HepG2 (cell line): ENCODE results near the gene TGFBR1. TPM values are rescaled to one million over a fixed set of nuclear protein-coding genes. Genes with fewer than 3 reads are reported as not detected.

Source experiments
- ATAC-seq: fragments of 200-7000 bp; cut with Tn5 transposase; 3 replicates; pipeline ENCODE4 v1.9.1; 2020; ENCODE audit warnings: mild to moderate bottlenecking, moderate library complexity
- BruUV-seq: library from RNA; stranded (reverse); fragments of 400-500 nt; replicated peaks from 2 replicates; lab custom pipeline; 2021; lab: Mats Ljungman, UMichigan
- CTCF ChIA-PET: fragments of 300-600 bp; formaldehyde crosslinking; extraction: SDS; loops from one replicate; lab custom pipeline; 2021; ENCODE audit warnings: low total read pairs, inconsistent platforms, low intra/inter-chr PET ratio; lab: Yijun Ruan, JAX
- POLR2A ChIA-PET: fragments of 350-600 bp; sonication (Branson Sonifier 250); formaldehyde crosslinking; loops from one replicate; lab custom pipeline; 2020; ENCODE audit warnings: antibody characterized with exemption, inconsistent platforms; lab: Yijun Ruan, JAX
- DNase-seq: peaks from one replicate; pipeline ENCODE4 v3.0.0-alpha.2; 2015; ENCODE audit warnings: low spot score
- FAIRE-seq: peaks from 3 replicates; lab custom pipeline; 2011; peaks lifted over from hg19 to GRCh38; lab: Jason Lieb, UNC
- H2AFZ ChIP-seq: one replicate; pipeline ENCODE4 v1.6.1; 2011; ENCODE audit warnings: low read length, inconsistent platforms
- H3K27ac ChIP-seq: fragments of 300-600 bp; 3 replicates; pipeline ENCODE4 v1.8.0; 2011; ENCODE audit warnings: mixed run types, mild to moderate bottlenecking, mixed read lengths, low read length, inconsistent platforms; ENCODE audit not compliant: insufficient read depth; ENCODE audit errors: extremely low read length
- H3K27me3 ChIP-seq, 2 experiments: fragments of 200-600 bp in 1 of 2; 2 replicates in 1 of 2; 3 replicates in 1 of 2; pipeline versions ENCODE4 v1.6.0 to v1.8.0; 2011; ENCODE audit warnings: low read length in 2 of 2, mild to moderate bottlenecking in 2 of 2, moderate library complexity in 2 of 2, inconsistent platforms in 1 of 2; ENCODE audit not compliant: insufficient read depth in 2 of 2, control insufficient read depth in 1 of 2
- H3K36me3 ChIP-seq, 2 experiments: fragments of 200-600 bp in 1 of 2; replicated peaks in 1 of 2; 2 replicates in 1 of 2; 3 replicates in 1 of 2; pipeline versions ENCODE4 v1.5.1 to v1.8.0; 2011; ENCODE audit warnings: low read length in 2 of 2, inconsistent platforms in 1 of 2; ENCODE audit not compliant: insufficient read depth in 2 of 2, control insufficient read depth in 1 of 2
- H3K4me1 ChIP-seq: 2 replicates; pipeline ENCODE4 v1.5.1; 2012; ENCODE audit warnings: low read length, inconsistent platforms; ENCODE audit not compliant: insufficient read depth
- H3K4me2 ChIP-seq: 2 replicates; pipeline ENCODE4 v1.6.0; 2011; ENCODE audit warnings: low read depth, low read length, inconsistent platforms
- H3K4me3 ChIP-seq, 3 experiments: fragments of 200-600 bp in 1 of 3; sonication (generic), shearing (Covaris generic) in 1 of 3; replicated peaks in 1 of 3; 2 replicates each; pipeline ENCODE4 v1.5.1; 2011 to 2016; ENCODE audit warnings: low read length in 3 of 3, inconsistent platforms in 2 of 3, low read depth in 2 of 3, mild to moderate bottlenecking in 2 of 3, control low read depth in 1 of 3, mixed read lengths in 1 of 3; ENCODE audit not compliant: insufficient read depth in 1 of 3
- H3K79me2 ChIP-seq: one replicate; pipeline ENCODE4 v1.6.1; 2011; ENCODE audit warnings: low read length, inconsistent platforms; ENCODE audit not compliant: insufficient read depth
- H3K9ac ChIP-seq: 2 replicates; pipeline ENCODE4 v1.6.0; 2011; ENCODE audit warnings: mild to moderate bottlenecking, low read depth, low read length, inconsistent platforms; ENCODE audit not compliant: insufficient read depth
- H3K9me3 ChIP-seq: 2 replicates; pipeline ENCODE4 v1.5.1; 2012; ENCODE audit warnings: mild to moderate bottlenecking, low read length
- H4K20me1 ChIP-seq: 2 replicates; pipeline ENCODE4 v1.6.0; 2011; ENCODE audit warnings: inconsistent platforms, mild to moderate bottlenecking, low read length, moderate library complexity; ENCODE audit not compliant: insufficient read depth
- ARHGAP35 ChIP-seq: sonication (generic); formaldehyde crosslinking; IDR thresholded peaks from 2 replicates; pipeline ENCODE4 v1.9.0; 2022; ENCODE audit warnings: mild to moderate bottlenecking, inconsistent platforms, moderate library complexity, missing genetic modification reagents, borderline replicate concordance
- ATF7 ChIP-seq, 2 experiments: fragments of 450-650 bp in 1 of 2; sonication (generic) in 1 of 2; formaldehyde crosslinking in 1 of 2; IDR thresholded peaks; 2 replicates each; pipeline versions ENCODE4 v1.4.0 to v1.6.1; 2016 to 2020; ENCODE audit warnings: antibody characterized with exemption in 1 of 2, mild to moderate bottlenecking in 1 of 2, missing genetic modification reagents in 1 of 2
- ESRRA ChIP-seq: sonication (generic); formaldehyde crosslinking; IDR thresholded peaks from 2 replicates; pipeline ENCODE4 v1.5.1; 2020; ENCODE audit warnings: mild to moderate bottlenecking, low read depth, missing genetic modification reagents
- ISL2 ChIP-seq: sonication (generic); formaldehyde crosslinking; IDR thresholded peaks from 2 replicates; pipeline ENCODE4 v1.5.0; 2020; ENCODE audit warnings: missing genetic modification reagents
- PAX8 ChIP-seq: sonication (generic); formaldehyde crosslinking; IDR thresholded peaks from 2 replicates; pipeline ENCODE4 v1.8.0; 2022; ENCODE audit warnings: mild to moderate bottlenecking, missing genetic modification reagents, borderline replicate concordance
- PHF21A ChIP-seq: sonication (generic); formaldehyde crosslinking; IDR thresholded peaks from 2 replicates; pipeline ENCODE4 v1.5.0; 2020; ENCODE audit warnings: mild to moderate bottlenecking, missing genetic modification reagents
- RORA ChIP-seq: sonication (generic); formaldehyde crosslinking; IDR thresholded peaks from 2 replicates; pipeline ENCODE4 v1.5.0; 2020; ENCODE audit warnings: mild to moderate bottlenecking, missing genetic modification reagents, moderate library complexity
- TSC22D2 ChIP-seq: sonication (generic); formaldehyde crosslinking; IDR thresholded peaks from 2 replicates; pipeline ENCODE4 v1.5.1; 2020; ENCODE audit warnings: missing genetic modification reagents, mild to moderate bottlenecking, borderline replicate concordance
- ZNF382 ChIP-seq: sonication (generic); formaldehyde crosslinking; IDR thresholded peaks from 2 replicates; pipeline ENCODE4 v1.5.0; 2020; ENCODE audit warnings: missing genetic modification reagents, mild to moderate bottlenecking, borderline replicate concordance
- ZNF549 ChIP-seq: sonication (generic); formaldehyde crosslinking; IDR thresholded peaks from 2 replicates; pipeline ENCODE4 v1.5.0; 2020; ENCODE audit warnings: missing genetic modification reagents
- ZSCAN25 ChIP-seq: sonication (generic); formaldehyde crosslinking; IDR thresholded peaks from 2 replicates; pipeline ENCODE4 v1.8.0; 2022; ENCODE audit warnings: mild to moderate bottlenecking, missing genetic modification reagents
- WGBS: methylation state at CpG from one replicate; pipeline ENCODE4 v1.1.6; 2017; ENCODE audit warnings: low lambda C conversion rate; 5-methylcytosine and 5-hydroxymethylcytosine counted together
- in situ Hi-C: cut with HindIII; loops from 2 replicates; pipeline ENCODE4 v1.10.0; 2017; ENCODE audit warnings: low pct_unique_long_range_greater_than_20kb; ENCODE audit not compliant: extremely low pct_ligation_motif_present
- intact Hi-C: fragments of 100-400 bp; cut with micrococcal nuclease; formaldehyde crosslinking; loops from one replicate; pipeline ENCODE4 v1.10.0; 2022; ENCODE audit not compliant: unreplicated experiment
- polyA plus RNA-seq, 8 experiments: library from polyadenylated mRNA; depleted of rRNA in 3 of 8; stranded (reverse) in 7 of 8; unstranded in 1 of 8; fragments of >200 nt; fragmentation: Illumina TruSeq in 4 of 8; extraction: Trizol in 4 of 8; gene quantifications; 2 replicates each; pipeline versions ENCODE4 v1.2.1 to v1.2.3, GENCODE V29; 2011 to 2016; ENCODE audit warnings: low read depth in 4 of 8, missing spikeins in 1 of 8, mixed read lengths in 1 of 8; ENCODE audit not compliant: insufficient read depth in 1 of 8
- total RNA-seq, 5 experiments: library from RNA; depleted of rRNA; stranded (reverse); fragments of >200 nt; fragmentation: Illumina TruSeq; extraction: Trizol; gene quantifications; 2 replicates each; pipeline ENCODE4 v1.2.3, GENCODE V29; 2016; ENCODE audit warnings: low read depth in 1 of 5
- TF ChIP-seq, protein P1 (sequence below): sonication (generic); formaldehyde crosslinking; conservative IDR thresholded peaks from 2 replicates; pipeline ENCODE4 v1.8.0; 2022; ENCODE audit warnings: low read depth, missing genetic modification reagents
- TF ChIP-seq, protein P2 (sequence below), 2 experiments: sonication (generic) in 1 of 2; formaldehyde crosslinking in 1 of 2; IDR thresholded peaks; 2 replicates each; pipeline versions ENCODE4 v1.5.1 to v1.6.1; 2011 to 2020; ENCODE audit warnings: borderline replicate concordance in 1 of 2, low read depth in 1 of 2, low read length in 1 of 2, mild to moderate bottlenecking in 1 of 2, missing genetic modification reagents in 1 of 2, moderate library complexity in 1 of 2
- TF ChIP-seq, protein P3 (sequence below): IDR thresholded peaks from 2 replicates; pipeline ENCODE4 v1.6.1; 2016; ENCODE audit warnings: mild to moderate bottlenecking
- TF ChIP-seq, protein P4 (sequence below): sonication (generic); formaldehyde crosslinking; IDR thresholded peaks from 2 replicates; pipeline ENCODE4 v1.5.1; 2020; ENCODE audit warnings: mild to moderate bottlenecking, moderate library complexity, missing genetic modification reagents
- TF ChIP-seq, protein P5 (sequence below): fragments of 450-650 bp; IDR thresholded peaks from 2 replicates; pipeline ENCODE4 v1.6.1; 2016

The TGFBR1 gene
- total and polyA plus RNA-seq, 2 of the 13 experiments (the other 11 are each of a cell fraction or from before 2014, with no cell fraction given) = 16.8 to 23.9 TPM

DNA sequence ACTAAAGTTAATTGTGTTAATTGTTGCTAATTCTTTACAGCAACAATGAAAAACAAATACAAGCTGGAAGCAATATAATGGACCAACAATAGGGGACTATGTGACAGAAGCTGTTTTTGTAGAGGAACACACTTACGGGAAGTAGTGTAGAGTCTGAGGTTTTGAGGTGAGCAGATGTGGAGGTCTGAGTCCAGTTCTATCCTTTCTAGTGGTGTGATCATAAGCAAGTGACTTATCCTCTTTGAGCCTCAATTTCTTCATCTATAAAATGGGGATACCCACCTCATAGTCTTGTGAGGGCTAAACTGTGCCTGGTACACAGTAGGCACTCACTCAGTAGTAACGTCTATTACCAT lies 88.5 kb downstream of the TGFBR1 start:
- no peak for ATAC-seq
- 5% methylated on average over 2 of the region's 2 CpGs for WGBS
- no peak overlapping the region for H2AFZ ChIP-seq
- POLR2A ChIA-PET = no interaction called here
- no peaks in the 10 kb centered on the region for H3K79me2 ChIP-seq
- intact Hi-C loops (no loop called here), in situ Hi-C loops (loop anchor here (25.0 kb wide), 1 partner anchor 819 kb away; no protein-coding TSS in a partner anchor)
- H3K27me3 ChIP-seq = peaks cover 0 to 13% of the 10 kb centered on the region in 2 experiments; a peak in 2 of 5 replicates
- TF ChIP-seq, protein P1, sequence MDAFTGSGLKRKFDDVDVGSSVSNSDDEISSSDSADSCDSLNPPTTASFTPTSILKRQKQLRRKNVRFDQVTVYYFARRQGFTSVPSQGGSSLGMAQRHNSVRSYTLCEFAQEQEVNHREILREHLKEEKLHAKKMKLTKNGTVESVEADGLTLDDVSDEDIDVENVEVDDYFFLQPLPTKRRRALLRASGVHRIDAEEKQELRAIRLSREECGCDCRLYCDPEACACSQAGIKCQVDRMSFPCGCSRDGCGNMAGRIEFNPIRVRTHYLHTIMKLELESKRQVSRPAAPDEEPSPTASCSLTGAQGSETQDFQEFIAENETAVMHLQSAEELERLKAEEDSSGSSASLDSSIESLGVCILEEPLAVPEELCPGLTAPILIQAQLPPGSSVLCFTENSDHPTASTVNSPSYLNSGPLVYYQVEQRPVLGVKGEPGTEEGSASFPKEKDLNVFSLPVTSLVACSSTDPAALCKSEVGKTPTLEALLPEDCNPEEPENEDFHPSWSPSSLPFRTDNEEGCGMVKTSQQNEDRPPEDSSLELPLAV (CRISPR knock-in tag) = no peak
- TF ChIP-seq ZSCAN25 = no peak
- TF ChIP-seq, protein P2, sequence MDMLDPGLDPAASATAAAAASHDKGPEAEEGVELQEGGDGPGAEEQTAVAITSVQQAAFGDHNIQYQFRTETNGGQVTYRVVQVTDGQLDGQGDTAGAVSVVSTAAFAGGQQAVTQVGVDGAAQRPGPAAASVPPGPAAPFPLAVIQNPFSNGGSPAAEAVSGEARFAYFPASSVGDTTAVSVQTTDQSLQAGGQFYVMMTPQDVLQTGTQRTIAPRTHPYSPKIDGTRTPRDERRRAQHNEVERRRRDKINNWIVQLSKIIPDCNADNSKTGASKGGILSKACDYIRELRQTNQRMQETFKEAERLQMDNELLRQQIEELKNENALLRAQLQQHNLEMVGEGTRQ (IDR thresholded peaks at IDR 0.05; ENCODE audit: low read depth, low read length) = no peak
- TF ChIP-seq, protein P2 (CRISPR knock-in tag; IDR thresholded peaks at IDR 0.05; ENCODE audit: borderline replicate concordance) = no peak
- TF ChIP-seq ISL2 (CRISPR knock-in tag) = no peak
- TF ChIP-seq, protein P3, sequence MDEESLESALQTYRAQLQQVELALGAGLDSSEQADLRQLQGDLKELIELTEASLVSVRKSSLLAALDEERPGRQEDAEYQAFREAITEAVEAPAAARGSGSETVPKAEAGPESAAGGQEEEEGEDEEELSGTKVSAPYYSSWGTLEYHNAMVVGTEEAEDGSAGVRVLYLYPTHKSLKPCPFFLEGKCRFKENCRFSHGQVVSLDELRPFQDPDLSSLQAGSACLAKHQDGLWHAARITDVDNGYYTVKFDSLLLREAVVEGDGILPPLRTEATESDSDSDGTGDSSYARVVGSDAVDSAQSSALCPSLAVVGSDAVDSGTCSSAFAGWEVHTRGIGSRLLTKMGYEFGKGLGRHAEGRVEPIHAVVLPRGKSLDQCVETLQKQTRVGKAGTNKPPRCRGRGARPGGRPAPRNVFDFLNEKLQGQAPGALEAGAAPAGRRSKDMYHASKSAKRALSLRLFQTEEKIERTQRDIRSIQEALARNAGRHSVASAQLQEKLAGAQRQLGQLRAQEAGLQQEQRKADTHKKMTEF = no peak
- TF ChIP-seq ZNF549 = no peak
- no peak for TF ChIP-seq PAX8 (CRISPR knock-in tag)
- no peak for TF ChIP-seq PHF21A (CRISPR knock-in tag)
- no peak for TF ChIP-seq ATF7 (IDR thresholded peaks at IDR 0.05)
- no peak for TF ChIP-seq ATF7 (CRISPR knock-in tag; IDR thresholded peaks at IDR 0.05)
- no peak for TF ChIP-seq TSC22D2
- TF ChIP-seq RORA (CRISPR knock-in tag) = no peak
- no peak for TF ChIP-seq ZNF382 (CRISPR knock-in tag)
- TF ChIP-seq ESRRA (CRISPR knock-in tag) = no peak
- TF ChIP-seq, protein P4, sequence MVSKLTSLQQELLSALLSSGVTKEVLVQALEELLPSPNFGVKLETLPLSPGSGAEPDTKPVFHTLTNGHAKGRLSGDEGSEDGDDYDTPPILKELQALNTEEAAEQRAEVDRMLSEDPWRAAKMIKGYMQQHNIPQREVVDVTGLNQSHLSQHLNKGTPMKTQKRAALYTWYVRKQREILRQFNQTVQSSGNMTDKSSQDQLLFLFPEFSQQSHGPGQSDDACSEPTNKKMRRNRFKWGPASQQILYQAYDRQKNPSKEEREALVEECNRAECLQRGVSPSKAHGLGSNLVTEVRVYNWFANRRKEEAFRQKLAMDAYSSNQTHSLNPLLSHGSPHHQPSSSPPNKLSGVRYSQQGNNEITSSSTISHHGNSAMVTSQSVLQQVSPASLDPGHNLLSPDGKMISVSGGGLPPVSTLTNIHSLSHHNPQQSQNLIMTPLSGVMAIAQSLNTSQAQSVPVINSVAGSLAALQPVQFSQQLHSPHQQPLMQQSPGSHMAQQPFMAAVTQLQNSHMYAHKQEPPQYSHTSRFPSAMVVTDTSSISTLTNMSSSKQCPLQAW = no peak
- TF ChIP-seq, protein P5, sequence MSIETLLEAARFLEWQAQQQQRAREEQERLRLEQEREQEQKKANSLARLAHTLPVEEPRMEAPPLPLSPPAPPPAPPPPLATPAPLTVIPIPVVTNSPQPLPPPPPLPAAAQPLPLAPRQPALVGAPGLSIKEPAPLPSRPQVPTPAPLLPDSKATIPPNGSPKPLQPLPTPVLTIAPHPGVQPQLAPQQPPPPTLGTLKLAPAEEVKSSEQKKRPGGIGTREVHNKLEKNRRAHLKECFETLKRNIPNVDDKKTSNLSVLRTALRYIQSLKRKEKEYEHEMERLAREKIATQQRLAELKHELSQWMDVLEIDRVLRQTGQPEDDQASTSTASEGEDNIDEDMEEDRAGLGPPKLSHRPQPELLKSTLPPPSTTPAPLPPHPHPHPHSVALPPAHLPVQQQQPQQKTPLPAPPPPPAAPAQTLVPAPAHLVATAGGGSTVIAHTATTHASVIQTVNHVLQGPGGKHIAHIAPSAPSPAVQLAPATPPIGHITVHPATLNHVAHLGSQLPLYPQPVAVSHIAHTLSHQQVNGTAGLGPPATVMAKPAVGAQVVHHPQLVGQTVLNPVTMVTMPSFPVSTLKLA = no peak
- no peak for TF ChIP-seq ARHGAP35 (CRISPR knock-in tag)
- H3K4me2 ChIP-seq = no peak overlapping the region
- no peaks in the 10 kb centered on the region for H3K36me3 ChIP-seq
- H4K20me1 ChIP-seq = no peaks in the 10 kb centered on the region
- H3K4me3 ChIP-seq = no peak overlapping the region
- FAIRE-seq = no peak
- H3K9me3 ChIP-seq = no peaks in the 10 kb centered on the region
- DNase-seq = no peak
- no peak overlapping the region for H3K27ac ChIP-seq
- no TSS peak for BruUV-seq
- H3K9ac ChIP-seq = no peak overlapping the region
- CTCF ChIA-PET = no interaction called here
- no peaks in the 10 kb centered on the region for H3K4me1 ChIP-seq
